HG03066 (cell line): Measurements from ENCODE around the gene CIDEA.

Experiments
- ATAC-seq: cut with Tn5 transposase; IDR thresholded peaks from one replicate; pipeline ENCODE4 v1.9.1; 2021; ENCODE audit warnings: low read depth; ENCODE audit not compliant: unreplicated experiment

The CIDEA gene

GRCh38 chr18:12296087-12296403 lies 41.9 kb downstream of the CIDEA start:
- no peak for ATAC-seq

GRCh38 chr18:12296457-12296856 lies 42.3 kb downstream of the CIDEA start:
- ATAC-seq, result no peak

GRCh38 chr18:12299862-12300261 lies 45.7 kb downstream of the CIDEA start:
- ATAC-seq, result no peak

- ATAC-seq, result no peak
These were observed 47.3 kb downstream of the CIDEA start for GRCh38 chr18:12301263-12302005.

- no peak for ATAC-seq
These were observed 48.4 kb downstream of the CIDEA start for GRCh38 chr18:12302391-12303147.

GRCh38 chr18:12304351-12305210 lies 50.4 kb downstream of the CIDEA start:
- no peak for ATAC-seq

- no peak for ATAC-seq
These were observed 51.0 kb downstream of the CIDEA start for GRCh38 chr18:12305211-12305610.

GRCh38 chr18:12305930-12306629 lies 51.9 kb downstream of the CIDEA start:
- no peak for ATAC-seq

GRCh38 chr18:12306752-12307700 lies 52.9 kb downstream of the CIDEA start:
- no peak for ATAC-seq

GRCh38 chr18:12307701-12308385 lies 53.7 kb downstream of the CIDEA start, which contains the start of gene TUBB6:
Gene TUBB6, plus strand, starts transcription at chr18:12308241. Its CDS starts 52 bp downstream, at chr18:12308293.
- ATAC-seq, result peak; percentile 50

GRCh38 chr18:12308386-12309100 lies 54.4 kb downstream of the CIDEA start:
- ATAC-seq, result peak; percentile 70

- no peak for ATAC-seq
These were observed 55.6 kb downstream of the CIDEA start for GRCh38 chr18:12309683-12310198.

- ATAC-seq, result no peak
These were observed 56.6 kb downstream of the CIDEA start for GRCh38 chr18:12310762-12311161.

- ATAC-seq, result no peak
These were observed 58.8 kb downstream of the CIDEA start for GRCh38 chr18:12312976-12313375.

GRCh38 chr18:12313530-12314245 lies 59.5 kb downstream of the CIDEA start:
- no peak for ATAC-seq

GRCh38 chr18:12314591-12315305 lies 60.6 kb downstream of the CIDEA start:
- no peak for ATAC-seq

GRCh38 chr18:12315490-12315889 lies 61.3 kb downstream of the CIDEA start:
- no peak for ATAC-seq
